WTC11 (cell line): ENCODE measurements around the gene MPP2.

Experiments used
- ETV6 ChIP-seq: sonication (generic); formaldehyde crosslinking; IDR thresholded peaks from 2 replicates; pipeline ENCODE4 v1.8.1; 2022; ENCODE audit warnings: mild to moderate bottlenecking, missing genetic modification reagents
- KAT7 ChIP-seq: sonication (generic); formaldehyde crosslinking; IDR thresholded peaks from 2 replicates; pipeline ENCODE4 v1.8.1; 2023; ENCODE audit warnings: missing genetic modification reagents, mild to moderate bottlenecking, borderline replicate concordance
- TEAD1 ChIP-seq: sonication (generic); formaldehyde crosslinking; IDR thresholded peaks from 2 replicates; pipeline ENCODE4 v1.8.0; 2022; ENCODE audit warnings: mild to moderate bottlenecking, missing genetic modification reagents
- TEAD4 ChIP-seq: sonication (generic); formaldehyde crosslinking; IDR thresholded peaks from 2 replicates; pipeline ENCODE4 v1.8.0; 2022; ENCODE audit warnings: mild to moderate bottlenecking, missing genetic modification reagents
- ZBTB21 ChIP-seq: sonication (generic); formaldehyde crosslinking; IDR thresholded peaks from 2 replicates; pipeline ENCODE4 v1.8.1; 2023; ENCODE audit warnings: mild to moderate bottlenecking, missing genetic modification reagents, borderline replicate concordance
- ZNF138 ChIP-seq: sonication (generic); formaldehyde crosslinking; conservative IDR thresholded peaks from 2 replicates; pipeline ENCODE4 v1.8.1; 2022; ENCODE audit warnings: mild to moderate bottlenecking, moderate library complexity, missing genetic modification reagents
- ZNF232 ChIP-seq: sonication (generic); formaldehyde crosslinking; IDR thresholded peaks from 2 replicates; pipeline ENCODE4 v1.8.0; 2022; ENCODE audit warnings: mild to moderate bottlenecking, missing genetic modification reagents
- ZNF263 ChIP-seq: sonication (generic); formaldehyde crosslinking; IDR thresholded peaks from 2 replicates; pipeline ENCODE4 v1.8.1; 2022; ENCODE audit warnings: low read depth, mild to moderate bottlenecking, moderate library complexity, missing genetic modification reagents
- TF ChIP-seq, protein P1 (sequence below): sonication (generic); formaldehyde crosslinking; IDR thresholded peaks from 2 replicates; pipeline ENCODE4 v1.8.1; 2022; ENCODE audit warnings: missing genetic modification reagents, borderline replicate concordance
- TF ChIP-seq, protein P2 (sequence below): fragments of 200-600 bp; IDR thresholded peaks from 2 replicates; pipeline ENCODE4 v1.8.0; 2022; ENCODE audit warnings: antibody characterized with exemption
- TF ChIP-seq, protein P3 (sequence below): sonication (generic); formaldehyde crosslinking; conservative IDR thresholded peaks from 2 replicates; pipeline ENCODE4 v1.8.1; 2022; ENCODE audit warnings: mild to moderate bottlenecking, missing genetic modification reagents
- TF ChIP-seq, protein P4 (sequence below): fragments of 250-450 bp; sonication (Bioruptor Pico); conservative IDR thresholded peaks from 2 replicates; pipeline ENCODE4 v1.9.0; 2021; ENCODE audit warnings: mild to moderate bottlenecking

DNA sequence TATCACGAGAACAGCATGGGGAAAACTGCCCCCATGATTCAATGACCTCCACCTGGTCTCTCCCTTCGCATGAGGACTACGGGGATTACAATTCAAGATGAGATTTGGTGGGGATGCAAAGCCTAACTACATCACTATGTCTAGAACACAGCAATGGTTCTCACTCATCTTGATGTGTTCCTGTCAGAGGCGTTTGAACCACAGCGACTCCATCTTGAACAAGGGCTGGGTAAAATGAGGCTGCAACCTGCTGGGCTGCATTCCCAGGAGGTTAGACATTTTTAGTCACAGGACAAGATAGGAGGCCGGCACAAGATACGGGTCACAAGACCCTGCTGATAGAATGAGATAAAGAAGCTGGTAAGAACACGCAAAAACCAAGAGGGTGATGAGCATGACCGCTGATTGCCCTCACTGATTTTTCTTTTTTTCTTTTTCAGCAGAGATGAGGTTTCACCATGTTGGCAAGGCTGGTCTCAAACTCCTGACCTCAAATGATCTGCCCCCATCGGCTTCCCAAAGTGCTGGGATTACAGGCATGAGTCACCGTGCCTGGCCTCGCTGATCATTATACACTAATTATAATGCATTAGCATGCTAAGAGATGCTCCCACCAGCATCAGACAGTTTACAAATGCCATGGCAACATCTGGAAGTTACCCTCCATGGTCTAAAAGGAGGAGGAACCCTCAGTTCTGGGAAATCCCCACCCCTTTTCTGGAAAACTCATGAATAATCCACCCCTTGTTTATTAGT is 37.9 kb upstream of the MPP2 start:
- TF ChIP-seq, protein P1, sequence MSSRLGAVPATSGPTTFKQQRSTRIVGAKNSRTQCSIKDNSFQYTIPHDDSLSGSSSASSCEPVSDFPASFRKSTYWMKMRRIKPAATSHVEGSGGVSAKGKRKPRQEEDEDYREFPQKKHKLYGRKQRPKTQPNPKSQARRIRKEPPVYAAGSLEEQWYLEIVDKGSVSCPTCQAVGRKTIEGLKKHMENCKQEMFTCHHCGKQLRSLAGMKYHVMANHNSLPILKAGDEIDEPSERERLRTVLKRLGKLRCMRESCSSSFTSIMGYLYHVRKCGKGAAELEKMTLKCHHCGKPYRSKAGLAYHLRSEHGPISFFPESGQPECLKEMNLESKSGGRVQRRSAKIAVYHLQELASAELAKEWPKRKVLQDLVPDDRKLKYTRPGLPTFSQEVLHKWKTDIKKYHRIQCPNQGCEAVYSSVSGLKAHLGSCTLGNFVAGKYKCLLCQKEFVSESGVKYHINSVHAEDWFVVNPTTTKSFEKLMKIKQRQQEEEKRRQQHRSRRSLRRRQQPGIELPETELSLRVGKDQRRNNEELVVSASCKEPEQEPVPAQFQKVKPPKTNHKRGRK (CRISPR knock-in tag) = no peak
- TF ChIP-seq, protein P2, sequence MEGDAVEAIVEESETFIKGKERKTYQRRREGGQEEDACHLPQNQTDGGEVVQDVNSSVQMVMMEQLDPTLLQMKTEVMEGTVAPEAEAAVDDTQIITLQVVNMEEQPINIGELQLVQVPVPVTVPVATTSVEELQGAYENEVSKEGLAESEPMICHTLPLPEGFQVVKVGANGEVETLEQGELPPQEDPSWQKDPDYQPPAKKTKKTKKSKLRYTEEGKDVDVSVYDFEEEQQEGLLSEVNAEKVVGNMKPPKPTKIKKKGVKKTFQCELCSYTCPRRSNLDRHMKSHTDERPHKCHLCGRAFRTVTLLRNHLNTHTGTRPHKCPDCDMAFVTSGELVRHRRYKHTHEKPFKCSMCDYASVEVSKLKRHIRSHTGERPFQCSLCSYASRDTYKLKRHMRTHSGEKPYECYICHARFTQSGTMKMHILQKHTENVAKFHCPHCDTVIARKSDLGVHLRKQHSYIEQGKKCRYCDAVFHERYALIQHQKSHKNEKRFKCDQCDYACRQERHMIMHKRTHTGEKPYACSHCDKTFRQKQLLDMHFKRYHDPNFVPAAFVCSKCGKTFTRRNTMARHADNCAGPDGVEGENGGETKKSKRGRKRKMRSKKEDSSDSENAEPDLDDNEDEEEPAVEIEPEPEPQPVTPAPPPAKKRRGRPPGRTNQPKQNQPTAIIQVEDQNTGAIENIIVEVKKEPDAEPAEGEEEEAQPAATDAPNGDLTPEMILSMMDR = no peak
- no peak for TF ChIP-seq ZNF138
- TF ChIP-seq ZNF232 (CRISPR knock-in tag) = no peak
- no peak for TF ChIP-seq ZNF263
- TF ChIP-seq TEAD1 (CRISPR knock-in tag) = no peak
- TF ChIP-seq KAT7 (CRISPR knock-in tag) = no peak
- TF ChIP-seq TEAD4 (CRISPR knock-in tag) = no peak
- TF ChIP-seq ZBTB21 (CRISPR knock-in tag) = no peak
- TF ChIP-seq ETV6 (CRISPR knock-in tag) = no peak
- TF ChIP-seq, protein P3, sequence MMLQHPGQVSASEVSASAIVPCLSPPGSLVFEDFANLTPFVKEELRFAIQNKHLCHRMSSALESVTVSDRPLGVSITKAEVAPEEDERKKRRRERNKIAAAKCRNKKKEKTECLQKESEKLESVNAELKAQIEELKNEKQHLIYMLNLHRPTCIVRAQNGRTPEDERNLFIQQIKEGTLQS (CRISPR knock-in tag) = no peak
- TF ChIP-seq, protein P4, sequence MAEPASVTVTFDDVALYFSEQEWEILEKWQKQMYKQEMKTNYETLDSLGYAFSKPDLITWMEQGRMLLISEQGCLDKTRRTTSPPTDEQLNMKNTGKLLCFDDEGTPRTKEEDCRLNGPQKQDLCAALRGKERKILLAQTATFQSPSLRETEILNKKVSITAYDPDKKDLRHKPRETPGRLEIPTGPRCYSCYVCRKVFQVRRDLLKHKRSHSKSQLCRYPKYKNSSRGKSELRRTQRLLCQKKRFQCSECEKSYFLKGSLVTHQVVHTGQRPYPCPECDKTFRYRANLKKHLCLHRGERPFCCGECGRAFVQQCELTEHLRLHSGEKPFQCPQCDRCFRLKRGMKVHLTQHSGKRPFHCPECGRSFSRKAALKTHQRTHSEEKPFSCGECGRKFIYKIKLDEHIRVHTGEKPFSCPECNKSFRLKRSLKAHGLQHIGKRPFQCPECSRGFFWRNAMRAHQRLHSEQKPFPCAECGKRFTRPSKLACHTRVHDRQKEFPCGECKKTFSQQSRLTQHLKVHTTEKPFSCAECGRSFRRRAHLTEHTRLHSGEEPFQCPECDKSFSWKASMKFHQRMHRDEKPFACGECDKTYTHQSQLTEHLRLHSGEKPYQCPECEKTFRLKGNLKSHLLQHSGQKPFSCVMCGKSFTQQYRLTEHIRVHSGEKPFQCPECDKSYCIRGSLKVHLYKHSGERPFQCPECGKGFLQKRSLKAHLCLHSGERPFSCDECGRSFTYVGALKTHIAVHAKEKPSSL (CRISPR knock-in tag) = no peak
